ENCODE measurements around the gene TEX38.

DNA sequence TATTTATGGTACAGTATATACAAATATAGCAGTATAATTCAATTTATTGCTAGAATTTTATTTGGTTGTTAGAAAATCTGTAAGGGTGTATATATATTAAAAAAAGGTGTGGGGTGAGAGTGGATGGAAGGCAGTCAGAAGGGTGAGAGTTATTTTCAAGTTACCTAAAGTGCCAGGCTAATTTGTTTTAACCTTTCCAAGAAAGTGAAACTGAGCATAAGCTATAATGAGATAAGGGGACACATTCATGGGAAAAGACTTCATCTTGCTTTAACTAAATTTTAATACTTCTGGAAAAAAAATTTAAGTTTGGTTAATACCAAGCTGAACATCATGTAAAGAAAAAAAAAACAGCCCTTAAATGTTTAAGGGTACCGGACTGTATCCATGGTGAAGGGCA is 4.9 kb downstream of the TEX38 start:
- no peak for TF ChIP-seq ZBTB7A (CRISPR knock-in tag; IDR thresholded peaks at IDR 0.05)
- TF ChIP-seq NCOA2 (CRISPR knock-in tag; IDR thresholded peaks at IDR 0.05): no peak
- no peak for TF ChIP-seq MTA1 (CRISPR knock-in tag; IDR thresholded peaks at IDR 0.05; ENCODE audit: borderline replicate concordance)
- TF ChIP-seq, protein P1, sequence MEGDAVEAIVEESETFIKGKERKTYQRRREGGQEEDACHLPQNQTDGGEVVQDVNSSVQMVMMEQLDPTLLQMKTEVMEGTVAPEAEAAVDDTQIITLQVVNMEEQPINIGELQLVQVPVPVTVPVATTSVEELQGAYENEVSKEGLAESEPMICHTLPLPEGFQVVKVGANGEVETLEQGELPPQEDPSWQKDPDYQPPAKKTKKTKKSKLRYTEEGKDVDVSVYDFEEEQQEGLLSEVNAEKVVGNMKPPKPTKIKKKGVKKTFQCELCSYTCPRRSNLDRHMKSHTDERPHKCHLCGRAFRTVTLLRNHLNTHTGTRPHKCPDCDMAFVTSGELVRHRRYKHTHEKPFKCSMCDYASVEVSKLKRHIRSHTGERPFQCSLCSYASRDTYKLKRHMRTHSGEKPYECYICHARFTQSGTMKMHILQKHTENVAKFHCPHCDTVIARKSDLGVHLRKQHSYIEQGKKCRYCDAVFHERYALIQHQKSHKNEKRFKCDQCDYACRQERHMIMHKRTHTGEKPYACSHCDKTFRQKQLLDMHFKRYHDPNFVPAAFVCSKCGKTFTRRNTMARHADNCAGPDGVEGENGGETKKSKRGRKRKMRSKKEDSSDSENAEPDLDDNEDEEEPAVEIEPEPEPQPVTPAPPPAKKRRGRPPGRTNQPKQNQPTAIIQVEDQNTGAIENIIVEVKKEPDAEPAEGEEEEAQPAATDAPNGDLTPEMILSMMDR (CRISPR knock-in tag; IDR thresholded peaks at IDR 0.05): no peak
- TF ChIP-seq, protein P2, sequence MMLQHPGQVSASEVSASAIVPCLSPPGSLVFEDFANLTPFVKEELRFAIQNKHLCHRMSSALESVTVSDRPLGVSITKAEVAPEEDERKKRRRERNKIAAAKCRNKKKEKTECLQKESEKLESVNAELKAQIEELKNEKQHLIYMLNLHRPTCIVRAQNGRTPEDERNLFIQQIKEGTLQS (CRISPR knock-in tag; IDR thresholded peaks at IDR 0.05): no peak
- no peak for TF ChIP-seq POLR2A (IDR thresholded peaks at IDR 0.05; ENCODE audit: insufficient read depth in 1 of 2, low read depth in 2 of 2, low read length in 2 of 2)
